ENCODE data around the gene RCOR1.

GRCh38 chr14:102666635-102667034 is 74.2 kb downstream of the RCOR1 start:
- TF ChIP-seq EZH2 (IDR thresholded peaks at IDR 0.05; ENCODE audit: low read length), result no peak
- TF ChIP-seq CTCF (optimal IDR thresholded peaks at IDR 0.05 in 1 of 3, IDR thresholded peaks at IDR 0.05 in 1 of 3, conservative IDR thresholded peaks at IDR 0.05 in 1 of 3; ENCODE audit: extremely low read depth in 1 of 3, insufficient read depth in 2 of 3, low read length in 3 of 3), result no peak

Data from keratinocyte (primary cell).